HepG2 (cell line): ENCODE results near the gene C1QTNF12. TPM values are rescaled to one million over a fixed set of nuclear protein-coding genes. Genes with fewer than 3 reads are reported as not detected.
A peak's percentile ranks its signal among the peaks of the same experiment; 100 is the strongest.

ENCODE experiments used
- ARNT2 ChIP-seq: sonication (generic); formaldehyde crosslinking; IDR thresholded peaks from 2 replicates; pipeline ENCODE4 v1.8.0; 2022; ENCODE audit warnings: mild to moderate bottlenecking, low read depth, missing genetic modification reagents, moderate library complexity
- CBFB ChIP-seq: sonication (generic); formaldehyde crosslinking; IDR thresholded peaks from 2 replicates; pipeline ENCODE4 v1.4.0; 2020; ENCODE audit warnings: missing genetic modification reagents
- CBX1 ChIP-seq: IDR thresholded peaks from one replicate; pipeline ENCODE4 v1.6.1; 2016; ENCODE audit warnings: antibody characterized with exemption, low read depth
- CBX2 ChIP-seq, 2 experiments: fragments of 200-600 bp in 1 of 2; sonication (generic); formaldehyde crosslinking in 1 of 2; IDR thresholded peaks; 2 replicates each; pipeline versions ENCODE4 v1.7.0 to v1.8.1; 2018 to 2022; ENCODE audit warnings: low read depth in 2 of 2, low read length in 1 of 2, mild to moderate bottlenecking in 1 of 2, missing genetic modification reagents in 1 of 2
- MIER3 ChIP-seq: IDR thresholded peaks from 2 replicates; pipeline ENCODE4 v1.6.1; 2016; ENCODE audit warnings: missing compliant biosample characterization, borderline replicate concordance
- NFYC ChIP-seq: IDR thresholded peaks from 2 replicates; pipeline ENCODE4 v1.6.1; 2016; ENCODE audit warnings: missing genetic modification reagents, missing compliant biosample characterization
- RFX5 ChIP-seq: IDR thresholded peaks from 2 replicates; pipeline ENCODE4 v1.6.1; 2011; ENCODE audit warnings: low read depth, low read length, improper control_type of control experiment
- SALL1 ChIP-seq: sonication (generic); formaldehyde crosslinking; IDR thresholded peaks from 2 replicates; pipeline ENCODE4 v1.8.0; 2022; ENCODE audit warnings: mild to moderate bottlenecking, missing genetic modification reagents
- TCF7 ChIP-seq: sonication (generic); IDR thresholded peaks from 2 replicates; pipeline ENCODE4 v1.6.1; 2016; ENCODE audit warnings: antibody characterized with exemption, low read depth
- TEAD2 ChIP-seq: sonication (generic); formaldehyde crosslinking; IDR thresholded peaks from 2 replicates; pipeline ENCODE4 v1.9.0; 2021; ENCODE audit warnings: missing genetic modification reagents
- ZMYM4 ChIP-seq: sonication (generic); formaldehyde crosslinking; IDR thresholded peaks from 2 replicates; pipeline ENCODE4 v1.8.1; 2023; ENCODE audit warnings: mild to moderate bottlenecking, missing genetic modification reagents
- ZNF12 ChIP-seq: sonication (generic); formaldehyde crosslinking; IDR thresholded peaks from 2 replicates; pipeline ENCODE4 v1.5.0; 2020; ENCODE audit warnings: missing genetic modification reagents
- ZNF142 ChIP-seq: sonication (generic); formaldehyde crosslinking; IDR thresholded peaks from 2 replicates; pipeline ENCODE4 v1.4.0; 2020; ENCODE audit warnings: missing genetic modification reagents
- ZNF350 ChIP-seq: sonication (generic); formaldehyde crosslinking; IDR thresholded peaks from 2 replicates; pipeline ENCODE4 v1.4.0; 2020; ENCODE audit warnings: mild to moderate bottlenecking, low read depth, missing genetic modification reagents, borderline replicate concordance
- ZNF740 ChIP-seq: sonication (generic); formaldehyde crosslinking; IDR thresholded peaks from 2 replicates; pipeline ENCODE4 v1.4.0; 2020; ENCODE audit warnings: missing genetic modification reagents
- ZSCAN31 ChIP-seq: sonication (generic); formaldehyde crosslinking; IDR thresholded peaks from 2 replicates; pipeline ENCODE4 v1.5.0; 2020; ENCODE audit warnings: low read depth, mild to moderate bottlenecking, missing genetic modification reagents
- polyA plus RNA-seq, 8 experiments: library from polyadenylated mRNA; depleted of rRNA in 3 of 8; stranded (reverse) in 7 of 8; unstranded in 1 of 8; fragments of >200 nt; fragmentation: Illumina TruSeq in 4 of 8; extraction: Trizol in 4 of 8; gene quantifications; 2 replicates each; pipeline versions ENCODE4 v1.2.1 to v1.2.3, GENCODE V29; 2011 to 2016; ENCODE audit warnings: low read depth in 4 of 8, missing spikeins in 1 of 8, mixed read lengths in 1 of 8; ENCODE audit not compliant: insufficient read depth in 1 of 8
- total RNA-seq, 5 experiments: library from RNA; depleted of rRNA; stranded (reverse); fragments of >200 nt; fragmentation: Illumina TruSeq; extraction: Trizol; gene quantifications; 2 replicates each; pipeline ENCODE4 v1.2.3, GENCODE V29; 2016; ENCODE audit warnings: low read depth in 1 of 5
- TF ChIP-seq, protein P1 (sequence below): sonication (generic); formaldehyde crosslinking; IDR thresholded peaks from 2 replicates; pipeline ENCODE4 v1.4.0; 2020; ENCODE audit warnings: missing genetic modification reagents, mild to moderate bottlenecking, borderline replicate concordance
- TF ChIP-seq, protein P2 (sequence below): sonication (generic); formaldehyde crosslinking; IDR thresholded peaks from 2 replicates; pipeline ENCODE4 v1.4.0; 2020; ENCODE audit warnings: missing genetic modification reagents

The C1QTNF12 gene
- total and polyA plus RNA-seq, 2 of the 13 experiments (the other 11 are each of a cell fraction or from before 2014, with no cell fraction given) = 0.18 to 0.64 TPM

- TF ChIP-seq ZMYM4 (CRISPR knock-in tag) = no peak
- no peak for TF ChIP-seq RFX5
- no peak for TF ChIP-seq ZNF12
- TF ChIP-seq TEAD2 (CRISPR knock-in tag) = no peak
- TF ChIP-seq, protein P1, sequence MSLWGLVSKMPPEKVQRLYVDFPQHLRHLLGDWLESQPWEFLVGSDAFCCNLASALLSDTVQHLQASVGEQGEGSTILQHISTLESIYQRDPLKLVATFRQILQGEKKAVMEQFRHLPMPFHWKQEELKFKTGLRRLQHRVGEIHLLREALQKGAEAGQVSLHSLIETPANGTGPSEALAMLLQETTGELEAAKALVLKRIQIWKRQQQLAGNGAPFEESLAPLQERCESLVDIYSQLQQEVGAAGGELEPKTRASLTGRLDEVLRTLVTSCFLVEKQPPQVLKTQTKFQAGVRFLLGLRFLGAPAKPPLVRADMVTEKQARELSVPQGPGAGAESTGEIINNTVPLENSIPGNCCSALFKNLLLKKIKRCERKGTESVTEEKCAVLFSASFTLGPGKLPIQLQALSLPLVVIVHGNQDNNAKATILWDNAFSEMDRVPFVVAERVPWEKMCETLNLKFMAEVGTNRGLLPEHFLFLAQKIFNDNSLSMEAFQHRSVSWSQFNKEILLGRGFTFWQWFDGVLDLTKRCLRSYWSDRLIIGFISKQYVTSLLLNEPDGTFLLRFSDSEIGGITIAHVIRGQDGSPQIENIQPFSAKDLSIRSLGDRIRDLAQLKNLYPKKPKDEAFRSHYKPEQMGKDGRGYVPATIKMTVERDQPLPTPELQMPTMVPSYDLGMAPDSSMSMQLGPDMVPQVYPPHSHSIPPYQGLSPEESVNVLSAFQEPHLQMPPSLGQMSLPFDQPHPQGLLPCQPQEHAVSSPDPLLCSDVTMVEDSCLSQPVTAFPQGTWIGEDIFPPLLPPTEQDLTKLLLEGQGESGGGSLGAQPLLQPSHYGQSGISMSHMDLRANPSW (CRISPR knock-in tag) = no peak
- TF ChIP-seq ZNF350 = no peak; the same call in 1 of the 2 replicates
- TF ChIP-seq CBX2 (IDR thresholded peaks at IDR 0.05; ENCODE audit: low read depth, low read length) = no peak
- no peak for TF ChIP-seq CBX2 (CRISPR knock-in tag; IDR thresholded peaks at IDR 0.05; ENCODE audit: low read depth)
- 0 out of 2 replicates have a peak, but pooled peaks have one; percentile 33 for TF ChIP-seq ZNF142 (CRISPR knock-in tag)
- TF ChIP-seq, protein P2, sequence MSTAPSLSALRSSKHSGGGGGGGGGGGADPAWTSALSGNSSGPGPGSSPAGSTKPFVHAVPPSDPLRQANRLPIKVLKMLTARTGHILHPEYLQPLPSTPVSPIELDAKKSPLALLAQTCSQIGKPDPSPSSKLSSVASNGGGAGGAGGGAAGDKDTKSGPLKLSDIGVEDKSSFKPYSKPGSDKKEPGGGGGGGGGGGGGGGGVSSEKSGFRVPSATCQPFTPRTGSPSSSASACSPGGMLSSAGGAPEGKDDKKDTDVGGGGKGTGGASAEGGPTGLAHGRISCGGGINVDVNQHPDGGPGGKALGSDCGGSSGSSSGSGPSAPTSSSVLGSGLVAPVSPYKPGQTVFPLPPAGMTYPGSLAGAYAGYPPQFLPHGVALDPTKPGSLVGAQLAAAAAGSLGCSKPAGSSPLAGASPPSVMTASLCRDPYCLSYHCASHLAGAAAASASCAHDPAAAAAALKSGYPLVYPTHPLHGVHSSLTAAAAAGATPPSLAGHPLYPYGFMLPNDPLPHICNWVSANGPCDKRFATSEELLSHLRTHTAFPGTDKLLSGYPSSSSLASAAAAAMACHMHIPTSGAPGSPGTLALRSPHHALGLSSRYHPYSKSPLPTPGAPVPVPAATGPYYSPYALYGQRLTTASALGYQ = no peak
- TF ChIP-seq CBFB (CRISPR knock-in tag) = peak; percentile 48; the same call in 1 of the 2 replicates
- peak; percentile 24; the same call in 1 of the 2 replicates for TF ChIP-seq ARNT2 (CRISPR knock-in tag)
- TF ChIP-seq TCF7 = no peak
- no peak for TF ChIP-seq MIER3
- no peak for TF ChIP-seq CBX1
- TF ChIP-seq ZNF740 (CRISPR knock-in tag) = no peak
- TF ChIP-seq NFYC (CRISPR knock-in tag) = no peak
- no peak; the same call in 1 of the 2 replicates for TF ChIP-seq ZSCAN31 (CRISPR knock-in tag)
- peak; percentile 61 for TF ChIP-seq SALL1 (CRISPR knock-in tag)
These were observed 41.0 kb upstream of the C1QTNF12 start (continued) for GRCh38 chr1:1287288-1288110.
